ENCODE measurements around the gene EFNA3.

GRCh38 chr1:155079487-155080311 lies 1.1 kb downstream of the EFNA3 start:
- TF ChIP-seq CTCF (conservative IDR thresholded peaks at IDR 0.05 in 1 of 2, IDR thresholded peaks at IDR 0.05 in 1 of 2; ENCODE audit: low read depth in 1 of 2, low read length in 2 of 2) = no peak
- peak; percentile 99 for TF ChIP-seq EZH2 (IDR thresholded peaks at IDR 0.05; ENCODE audit: low read length, missing control alignments)
